ENCODE measurements around the gene SPATA31C2.

Gene SPATA31C2

DNA sequence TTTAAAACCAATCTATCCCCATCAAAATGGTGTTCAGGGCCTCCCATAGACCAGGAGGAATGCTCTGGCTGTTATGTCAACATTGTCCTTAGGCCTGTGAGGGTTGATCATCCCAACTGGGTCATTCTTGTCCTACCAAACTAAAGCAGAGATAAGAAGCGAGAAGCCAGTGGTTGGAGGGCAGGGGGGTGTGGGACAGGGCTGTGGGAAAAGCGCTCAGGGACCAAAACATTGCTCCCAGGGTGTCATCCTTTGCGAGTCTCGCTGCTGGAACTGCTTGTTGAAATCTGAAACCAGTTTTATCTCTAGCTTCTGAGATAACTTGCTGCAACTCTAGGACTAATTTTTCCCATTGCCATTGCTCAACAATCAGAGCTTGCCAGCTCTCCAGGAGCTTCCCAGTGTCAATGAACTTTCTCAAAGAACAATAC is 48.1 kb downstream of the SPATA31C2 start:
- Histone ChIP-seq H3K9me3 (ENCODE audit: control insufficient read depth, low read length) (peaks cover 5% of the 10 kb centered on the region), H3K27ac (ENCODE audit: low read depth, low read length, severe bottlenecking) (peak overlapping the region; percentile 41), H3K36me3 (ENCODE audit: control insufficient read depth, insufficient read depth, low read length) (no peaks in the 10 kb centered on the region), H3K4me3 (ENCODE audit: extremely low read depth, insufficient read depth, low read length, poor library complexity, severe bottlenecking) (no peak overlapping the region), H3K4me1 (ENCODE audit: control insufficient read depth, insufficient read depth, low read length, poor library complexity, severe bottlenecking) (peaks cover 19% of the 10 kb centered on the region)
- 42 to 67% methylated on average over 2 to 4 of the region's 4 CpGs for WGBS, 2 experiments (ENCODE audit: insufficient coverage in 2 of 2)

DNA sequence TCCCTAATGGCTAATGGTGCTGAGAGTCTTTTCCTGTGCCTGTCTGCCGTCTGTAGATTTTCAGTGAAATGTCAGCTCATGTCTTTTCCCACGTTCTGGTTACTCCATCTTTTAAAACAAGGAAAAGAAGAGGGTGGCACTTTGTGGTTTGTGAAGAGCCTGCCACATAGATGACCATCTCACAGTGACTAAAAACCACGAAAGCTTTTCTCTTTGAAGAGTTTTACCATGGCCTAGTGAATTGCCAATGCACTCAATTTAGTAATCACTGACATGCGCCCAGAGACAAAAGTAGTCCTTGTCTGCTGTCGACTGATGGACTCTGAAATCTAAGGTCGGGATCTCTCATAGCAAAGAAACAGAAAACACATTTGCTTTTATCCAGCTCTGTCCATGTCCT is 50.4 kb downstream of the SPATA31C2 start:
- H3K9me3 ChIP-seq (ENCODE audit: control insufficient read depth, low read length): peaks cover 9% of the 10 kb centered on the region
- no peaks in the 10 kb centered on the region for H3K36me3 ChIP-seq (ENCODE audit: control insufficient read depth, insufficient read depth, low read length)
- H3K4me1 ChIP-seq (ENCODE audit: control insufficient read depth, insufficient read depth, low read length, poor library complexity, severe bottlenecking): peaks cover 15% of the 10 kb centered on the region
- H3K27ac ChIP-seq (ENCODE audit: low read depth, low read length, severe bottlenecking): peak overlapping the region; percentile 64
- H3K4me3 ChIP-seq (ENCODE audit: extremely low read depth, insufficient read depth, low read length, poor library complexity, severe bottlenecking): no peak overlapping the region
- 89 to 96% methylated on average over 3 to 5 of the region's 6 CpGs for WGBS, 2 experiments (ENCODE audit: insufficient coverage in 2 of 2)

DNA sequence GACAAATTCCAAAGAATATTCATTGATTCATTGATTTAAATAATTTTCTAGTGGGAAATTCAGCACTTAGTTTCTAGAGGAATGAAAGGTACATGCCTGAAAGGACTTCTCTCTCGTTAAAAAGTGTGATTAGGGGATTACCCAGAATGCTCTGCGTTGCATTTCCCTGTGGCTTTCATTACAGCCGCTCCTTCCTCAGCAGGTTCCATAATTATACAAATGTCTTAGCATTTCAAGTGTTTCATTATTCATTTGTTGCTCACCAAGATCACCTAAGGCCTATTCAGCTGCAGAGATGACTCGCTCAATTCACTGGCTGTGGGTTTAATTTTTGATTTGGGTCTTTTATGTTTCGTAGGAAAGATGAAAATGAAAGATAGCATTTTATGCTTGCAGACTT is 52.8 kb downstream of the SPATA31C2 start:
- peaks cover 10% of the 10 kb centered on the region for H3K4me1 ChIP-seq (ENCODE audit: control insufficient read depth, insufficient read depth, low read length, poor library complexity, severe bottlenecking)
- 90% methylated on average over 2 of the region's 5 CpGs; no CpG with 5 or more reads in 1 of the 2 experiments for WGBS, 2 experiments (ENCODE audit: insufficient coverage in 2 of 2)
- no peak overlapping the region for H3K27ac ChIP-seq (ENCODE audit: low read depth, low read length, severe bottlenecking)
- H3K36me3 ChIP-seq (ENCODE audit: control insufficient read depth, insufficient read depth, low read length): no peaks in the 10 kb centered on the region
- H3K4me3 ChIP-seq (ENCODE audit: extremely low read depth, insufficient read depth, low read length, poor library complexity, severe bottlenecking): no peak overlapping the region
- H3K9me3 ChIP-seq (ENCODE audit: control insufficient read depth, low read length): peaks cover 9% of the 10 kb centered on the region

GRCh38 chr9:88084357-88085183 is 53.7 kb downstream of the SPATA31C2 start:
- H3K9me3 ChIP-seq (ENCODE audit: control insufficient read depth, low read length): peaks cover 9% of the 10 kb centered on the region
- peaks cover 6% of the 10 kb centered on the region for H3K4me1 ChIP-seq (ENCODE audit: control insufficient read depth, insufficient read depth, low read length, poor library complexity, severe bottlenecking)
- no peak overlapping the region for H3K27ac ChIP-seq (ENCODE audit: low read depth, low read length, severe bottlenecking)
- no peaks in the 10 kb centered on the region for H3K36me3 ChIP-seq (ENCODE audit: control insufficient read depth, insufficient read depth, low read length)
- 77 to 95% methylated on average over 4 to 5 of the region's 5 CpGs for WGBS, 2 experiments (ENCODE audit: insufficient coverage in 2 of 2)
- H3K4me3 ChIP-seq (ENCODE audit: extremely low read depth, insufficient read depth, low read length, poor library complexity, severe bottlenecking): no peak overlapping the region
